ENCODE results near the gene ECM2.
"Not testable (repeated sequence)": the region's sequence is repeated elsewhere in the genome, so short reads cannot be mapped to it uniquely, and the experiment has no call there.

ECM2 gene
- 0 reads per million in 9 experiments for total RNA-seq

- H3K4me1 Mint-ChIP-seq (ENCODE audit: low read depth in 2 of 2): no peaks in the 10 kb centered on the region
- no peak within 1 kb of the TSS for H3K4me3 Mint-ChIP-seq
- DNase-seq (no peak), ATAC-seq (replicated peaks) (no peak)
- H3K36me3 Mint-ChIP-seq (ENCODE audit: insufficient read depth): no peaks in the 10 kb centered on the region
- H3K27ac Mint-ChIP-seq: no peak within 1 kb of the TSS
- no peaks in the 10 kb centered on the region for H3K9me3 Mint-ChIP-seq
- H3K27me3 Mint-ChIP-seq: no peaks in the 10 kb centered on the region
Observed at GRCh38 chr9:92535940-92536850, at the start of gene ECM2. TSS of gene ECM2 (minus strand) at chr9:92535990. CDS start at chr9:92522866, 13,124 bp downstream.

DNA sequence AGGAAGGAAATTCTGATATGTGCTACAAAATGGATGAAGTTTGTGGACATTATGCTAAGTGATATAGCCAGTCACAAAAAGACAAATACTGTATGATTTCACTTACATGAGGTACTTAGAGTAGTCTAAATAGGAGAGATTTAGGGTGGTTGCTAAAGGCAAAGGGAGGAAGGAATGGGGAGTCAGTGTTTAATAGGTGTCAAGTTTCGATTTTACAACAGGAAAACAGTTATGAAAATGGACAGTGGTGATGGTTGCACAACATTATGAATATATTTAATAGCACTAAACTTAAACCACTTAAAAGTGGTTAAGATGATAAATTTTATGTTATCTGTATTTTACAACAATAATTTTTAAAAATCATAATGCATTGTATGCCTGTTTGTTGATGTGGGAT, 40.4 kb upstream of the ECM2 start:
- H3K36me3 Mint-ChIP-seq (ENCODE audit: insufficient read depth): no peaks in the 10 kb centered on the region
- H3K4me1 Mint-ChIP-seq (ENCODE audit: low read depth in 2 of 2): no peaks in the 10 kb centered on the region
- DNase-seq (no peak), ATAC-seq (replicated peaks) (no peak)
- no peak overlapping the region for H3K27ac Mint-ChIP-seq
- H3K4me3 Mint-ChIP-seq: no peak overlapping the region
- no peaks in the 10 kb centered on the region for H3K27me3 Mint-ChIP-seq
- peaks cover 0 to 7% of the 10 kb centered on the region in 2 donors for H3K9me3 Mint-ChIP-seq

DNA sequence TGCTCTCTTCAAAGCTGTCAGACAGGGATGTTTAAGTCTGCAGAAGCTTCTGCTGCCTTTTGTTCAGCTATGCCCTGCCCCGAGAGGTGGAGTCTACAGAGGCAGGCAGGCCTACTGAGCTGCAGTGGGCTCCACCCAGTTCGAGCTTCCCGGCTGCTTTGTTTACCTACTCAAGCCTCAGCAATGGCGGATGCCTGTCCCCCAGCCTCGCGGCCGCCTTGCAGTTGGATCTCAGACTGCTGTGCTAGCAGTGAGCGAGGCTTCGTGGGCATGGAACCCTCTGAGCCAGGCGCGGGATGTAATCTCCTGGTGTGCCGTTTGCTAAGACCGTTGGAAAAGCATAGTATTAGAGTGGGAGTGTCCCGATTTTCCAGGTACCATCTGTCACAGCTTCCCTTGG, 37.8 kb upstream of the ECM2 start:
- H3K27ac Mint-ChIP-seq; DNase-seq; H3K27me3 Mint-ChIP-seq; H3K4me3 Mint-ChIP-seq; H3K36me3 Mint-ChIP-seq (ENCODE audit: insufficient read depth); ATAC-seq (replicated peaks); H3K9me3 Mint-ChIP-seq; H3K4me1 Mint-ChIP-seq (ENCODE audit: low read depth in 2 of 2): not testable (repeated sequence)

DNA sequence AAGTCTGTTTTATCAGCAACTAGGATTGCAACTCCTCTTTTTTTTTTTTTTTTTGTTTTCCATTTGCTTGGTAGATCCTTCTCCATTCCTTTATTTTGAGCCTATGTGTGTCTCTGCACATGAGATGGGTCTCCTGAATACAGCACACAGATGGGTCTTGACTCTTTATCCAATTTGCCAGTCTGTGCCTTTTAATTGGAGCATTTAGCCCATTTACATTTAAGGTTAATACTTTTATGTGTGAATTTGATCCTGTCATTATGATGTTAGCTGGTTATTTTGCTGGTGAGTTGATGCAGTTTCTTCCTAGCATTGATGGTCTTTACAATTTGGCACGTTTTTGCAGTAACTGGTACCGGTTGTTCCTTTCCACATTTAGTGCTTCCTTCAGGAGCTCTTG, 36.1 kb upstream of the ECM2 start:
- DNase-seq: not testable (repeated sequence)

GRCh38 chr9:92564982-92565381, 29.2 kb upstream of the ECM2 start:
- Mint-ChIP-seq H3K27ac (no peak overlapping the region), H3K27me3 (no peaks in the 10 kb centered on the region), H3K4me3 (no peak overlapping the region), H3K36me3 (ENCODE audit: insufficient read depth) (no peaks in the 10 kb centered on the region), H3K4me1 (ENCODE audit: low read depth in 2 of 2) (no peaks in the 10 kb centered on the region), H3K9me3 (peaks cover 5 to 9% of the 10 kb centered on the region in 2 donors)
- DNase-seq (no peak), ATAC-seq (replicated peaks) (no peak)

More for the DNA sequence above, 36.1 kb upstream of the ECM2 start:
- H3K9me3 Mint-ChIP-seq; H3K4me3 Mint-ChIP-seq; H3K36me3 Mint-ChIP-seq (ENCODE audit: insufficient read depth); H3K27me3 Mint-ChIP-seq; H3K4me1 Mint-ChIP-seq (ENCODE audit: low read depth in 2 of 2); H3K27ac Mint-ChIP-seq; ATAC-seq (replicated peaks): not testable (repeated sequence)

- Mint-ChIP-seq H3K36me3 (ENCODE audit: insufficient read depth) (no peaks in the 10 kb centered on the region), H3K4me3 (no peak overlapping the region), H3K27me3 (no peaks in the 10 kb centered on the region), H3K9me3 (peaks cover 5 to 9% of the 10 kb centered on the region in 2 donors), H3K4me1 (ENCODE audit: low read depth in 2 of 2) (no peaks in the 10 kb centered on the region), H3K27ac (no peak overlapping the region)
- DNase-seq (no peak), ATAC-seq (replicated peaks) (no peak)
Observed at GRCh38 chr9:92564504-92564903, 28.7 kb upstream of the ECM2 start.

DNA sequence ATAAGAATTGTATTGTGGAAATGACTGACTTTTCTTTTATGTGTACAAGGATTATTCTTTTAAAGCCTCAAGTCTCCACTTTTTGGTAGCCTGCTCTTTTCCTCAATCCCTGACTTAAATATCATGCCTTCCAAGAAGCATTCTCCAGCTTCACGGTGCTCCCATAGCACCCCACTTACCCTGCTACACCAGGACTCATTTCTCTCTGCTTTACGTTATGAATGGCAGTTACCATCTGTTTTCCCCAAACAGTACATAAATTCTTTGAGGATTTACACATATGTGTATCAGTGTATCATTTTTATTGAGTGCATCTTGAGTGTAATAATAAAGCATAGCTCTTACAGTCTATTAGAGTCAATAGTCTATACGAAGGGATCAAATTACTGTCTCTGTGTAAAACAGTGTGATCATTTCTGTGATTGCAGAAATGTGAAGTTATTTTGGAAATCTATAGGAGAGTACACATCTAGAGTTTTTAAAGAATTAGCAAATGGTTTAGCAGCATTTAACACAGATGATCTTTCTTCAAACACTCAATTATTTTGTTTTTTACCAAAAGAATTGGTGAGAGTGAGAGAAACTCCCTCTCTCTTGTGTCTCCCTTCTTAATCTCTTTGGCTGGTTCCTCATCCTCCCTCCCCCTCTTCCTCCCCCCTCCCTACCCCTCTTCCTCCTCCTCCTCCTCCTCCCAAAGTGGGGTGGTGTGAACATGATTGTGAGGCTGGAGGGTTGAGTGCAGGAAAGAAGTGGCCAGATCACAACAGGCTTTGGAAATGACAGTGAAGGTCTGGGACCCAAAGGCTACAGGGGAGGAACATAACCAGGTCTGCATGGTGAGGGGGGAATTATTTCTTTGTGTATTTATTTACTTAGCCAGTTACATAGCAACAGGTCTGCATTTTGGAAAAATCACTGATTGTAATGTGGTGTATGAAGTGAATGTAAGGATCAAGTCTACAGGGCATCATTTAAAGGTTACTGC, 27.6 kb upstream of the ECM2 start:
- H3K9me3 Mint-ChIP-seq: peaks cover 5 to 9% of the 10 kb centered on the region in 2 donors
- no peaks in the 10 kb centered on the region for H3K27me3 Mint-ChIP-seq
- H3K27ac Mint-ChIP-seq: no peak overlapping the region
- ATAC-seq (replicated peaks) (no peak), DNase-seq (no peak)
- no peaks in the 10 kb centered on the region for H3K36me3 Mint-ChIP-seq (ENCODE audit: insufficient read depth)
- no peak overlapping the region for H3K4me3 Mint-ChIP-seq
- no peaks in the 10 kb centered on the region for H3K4me1 Mint-ChIP-seq (ENCODE audit: low read depth in 2 of 2)

DNA sequence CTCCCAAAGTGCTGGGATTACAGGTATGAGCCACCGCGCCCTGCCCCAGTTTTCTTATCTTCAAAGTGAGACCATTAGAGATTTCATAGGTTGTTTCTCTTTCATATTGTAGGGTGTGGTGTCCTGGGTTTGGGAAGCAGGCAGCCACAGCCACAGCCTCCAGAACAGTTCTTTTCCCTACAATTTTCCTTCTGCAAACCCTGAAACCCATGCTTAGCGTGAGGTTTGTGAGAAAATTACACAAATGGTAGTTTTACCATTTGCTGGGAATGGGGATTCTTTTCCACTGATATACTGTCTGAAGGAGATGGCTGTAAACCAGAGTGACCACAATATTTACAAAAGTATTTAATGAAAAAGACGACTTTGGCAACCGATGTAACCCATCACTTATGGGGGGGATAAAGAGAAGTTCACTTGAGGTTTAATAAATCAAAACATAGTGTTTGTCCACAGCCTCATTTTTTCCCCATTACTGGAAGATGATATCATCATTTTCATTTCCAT, 26.7 kb upstream of the ECM2 start:
- Mint-ChIP-seq H3K36me3 (ENCODE audit: insufficient read depth) (no peaks in the 10 kb centered on the region), H3K9me3 (peaks cover 5 to 9% of the 10 kb centered on the region in 2 donors), H3K27ac (no peak overlapping the region), H3K4me3 (no peak overlapping the region), H3K27me3 (no peaks in the 10 kb centered on the region), H3K4me1 (ENCODE audit: low read depth in 2 of 2) (no peaks in the 10 kb centered on the region)
- DNase-seq (no peak), ATAC-seq (replicated peaks) (no peak)

GRCh38 chr9:92561374-92562330, 25.9 kb upstream of the ECM2 start:
- Mint-ChIP-seq H3K9me3 (peaks cover 5% of the 10 kb centered on the region in 2 donors), H3K27ac (no peak overlapping the region)

DNA sequence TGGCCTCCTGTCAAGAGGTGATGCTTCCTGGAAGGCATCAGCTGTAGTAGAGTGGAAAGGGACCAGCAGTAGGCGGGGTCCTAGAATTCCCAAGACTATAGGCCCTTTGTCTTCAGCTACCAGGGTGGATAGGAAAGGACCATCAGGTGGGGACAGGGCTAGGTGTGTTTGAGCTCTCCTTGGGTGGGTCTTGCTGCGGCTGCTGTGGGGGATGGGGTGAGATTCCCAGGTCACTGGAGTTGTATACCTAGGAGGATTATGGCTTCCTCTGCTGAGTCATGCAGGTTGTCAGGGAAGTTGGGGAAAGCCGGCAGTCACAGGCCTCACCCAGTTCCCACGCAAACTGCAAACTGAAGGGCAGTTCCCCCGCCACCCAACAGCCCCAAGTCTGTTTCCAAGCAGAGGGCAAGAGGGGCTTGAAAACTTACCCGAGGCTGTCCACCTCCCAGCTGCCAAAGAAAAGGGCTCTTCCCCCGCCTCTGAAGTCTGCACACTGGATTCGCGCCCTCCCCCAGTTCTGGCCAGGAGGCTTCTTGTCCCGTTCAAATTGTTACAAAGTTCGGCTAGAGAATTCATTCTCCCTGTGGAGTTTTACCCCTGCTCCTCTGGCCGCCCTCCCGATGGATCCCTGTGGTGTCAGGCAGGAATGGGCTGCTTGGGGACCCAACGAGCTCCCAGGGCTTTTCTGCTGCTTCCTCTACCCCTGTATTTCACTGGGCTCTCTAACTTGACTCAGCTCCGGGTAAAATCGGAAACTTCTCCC, 23.0 kb upstream of the ECM2 start:
- Mint-ChIP-seq H3K4me1 (ENCODE audit: low read depth in 2 of 2) (no peaks in the 10 kb centered on the region), H3K36me3 (ENCODE audit: insufficient read depth) (no peaks in the 10 kb centered on the region), H3K27me3 (no peaks in the 10 kb centered on the region), H3K9me3 (no peaks in the 10 kb centered on the region), H3K27ac (no peak overlapping the region), H3K4me3 (no peak overlapping the region)
- ATAC-seq (replicated peaks): no peak
- no peak for DNase-seq

More at GRCh38 chr9:92561374-92562330, 25.9 kb upstream of the ECM2 start:
- H3K27me3 Mint-ChIP-seq: no peaks in the 10 kb centered on the region
- H3K4me3 Mint-ChIP-seq: no peak overlapping the region
- ATAC-seq (replicated peaks) (no peak), DNase-seq (no peak)
- no peaks in the 10 kb centered on the region for H3K4me1 Mint-ChIP-seq (ENCODE audit: low read depth in 2 of 2)
- no peaks in the 10 kb centered on the region for H3K36me3 Mint-ChIP-seq (ENCODE audit: insufficient read depth)

- DNase-seq (no peak), ATAC-seq (replicated peaks) (no peak)
- Mint-ChIP-seq H3K27me3 (no peaks in the 10 kb centered on the region), H3K27ac (no peak overlapping the region), H3K36me3 (ENCODE audit: insufficient read depth) (no peaks in the 10 kb centered on the region), H3K9me3 (no peaks in the 10 kb centered on the region), H3K4me1 (ENCODE audit: low read depth in 2 of 2) (no peaks in the 10 kb centered on the region), H3K4me3 (no peak overlapping the region)
Observed at GRCh38 chr9:92550765-92551164, 15.0 kb upstream of the ECM2 start.

DNA sequence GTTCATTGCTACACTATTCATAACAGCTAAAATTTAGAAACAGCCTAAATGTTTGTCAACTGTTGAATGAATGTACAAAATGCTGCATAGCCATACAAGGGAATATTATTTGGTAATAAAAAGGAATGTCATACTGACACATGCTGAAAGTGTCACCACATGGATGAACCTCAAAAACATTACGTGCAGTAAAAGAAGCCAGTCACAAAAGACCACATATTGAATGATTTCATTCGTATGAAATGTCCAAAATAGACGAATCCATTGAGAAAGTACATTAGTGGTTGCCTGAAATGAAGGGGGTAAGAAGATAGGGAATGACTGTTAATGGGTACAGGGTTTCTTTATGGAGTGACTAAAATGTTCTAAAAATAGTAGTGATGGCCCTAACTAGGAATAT, 11.6 kb upstream of the ECM2 start:
- no peak for ATAC-seq (replicated peaks)
- peaks cover 3% of the 10 kb centered on the region for H3K36me3 Mint-ChIP-seq (ENCODE audit: insufficient read depth)
- H3K27me3 Mint-ChIP-seq: no peaks in the 10 kb centered on the region
- no peak for DNase-seq
- H3K4me1 Mint-ChIP-seq (ENCODE audit: low read depth in 2 of 2): no peaks in the 10 kb centered on the region
- H3K4me3 Mint-ChIP-seq: no peak overlapping the region
- no peaks in the 10 kb centered on the region for H3K9me3 Mint-ChIP-seq
- no peak overlapping the region for H3K27ac Mint-ChIP-seq

All from effector memory CD8-positive, alpha-beta T cell (primary cell).